SW480 (cell line): ENCODE results near the gene DEAF1.
"Not testable (repeated sequence)": the region's sequence is repeated elsewhere in the genome, so short reads cannot be mapped to it uniquely, and the experiment has no call there.

Experiments
- DNase-seq: peaks from one replicate; pipeline ENCODE4 v3.0.0-alpha.2; 2016; ENCODE audit warnings: low spot score

The DEAF1 gene

DNA sequence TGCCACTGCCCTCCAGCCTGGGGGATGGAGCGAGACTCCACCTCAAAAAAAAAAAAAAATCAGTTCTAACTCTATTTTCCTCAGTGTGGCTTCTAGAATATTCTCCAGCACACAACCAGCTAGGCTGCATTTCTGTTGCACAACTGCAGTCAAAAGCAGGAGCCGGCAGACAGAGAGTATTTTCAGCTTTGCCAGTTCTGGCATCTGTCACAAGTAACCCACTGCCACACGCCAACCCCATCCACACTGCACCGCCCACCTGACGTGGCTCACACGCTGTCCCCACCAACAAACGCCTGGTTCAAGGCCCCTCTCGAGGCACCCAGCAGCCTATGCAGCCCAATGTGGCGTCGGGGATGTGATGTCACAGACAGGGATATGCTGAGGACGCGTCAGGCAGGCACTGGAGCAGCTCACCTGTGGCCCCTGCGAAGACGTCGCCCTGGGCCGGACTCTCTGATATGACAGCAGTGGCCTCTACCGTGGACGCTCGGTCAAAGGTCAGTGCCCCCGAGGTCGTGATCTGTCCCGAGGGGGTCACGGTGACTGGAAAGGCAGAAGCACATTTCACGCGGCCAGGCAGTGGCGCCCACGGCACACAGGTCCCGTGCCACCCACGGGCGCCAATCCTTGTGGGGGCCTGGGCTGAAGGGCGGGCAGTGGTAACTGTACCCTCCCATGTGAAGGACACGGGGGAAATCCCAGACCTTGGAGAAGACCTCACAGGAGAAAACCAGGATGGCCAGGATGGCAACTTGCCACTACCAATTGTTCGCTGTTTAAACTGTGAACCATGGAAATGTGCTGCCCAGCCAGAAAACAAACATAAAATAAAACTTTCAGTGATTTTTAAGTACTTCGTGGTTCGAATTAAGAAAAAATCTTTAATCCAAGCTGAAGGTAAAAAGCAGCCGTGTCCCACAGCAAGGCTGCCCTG, 15.5 kb downstream of the DEAF1 start:
- no peak for DNase-seq

DNA sequence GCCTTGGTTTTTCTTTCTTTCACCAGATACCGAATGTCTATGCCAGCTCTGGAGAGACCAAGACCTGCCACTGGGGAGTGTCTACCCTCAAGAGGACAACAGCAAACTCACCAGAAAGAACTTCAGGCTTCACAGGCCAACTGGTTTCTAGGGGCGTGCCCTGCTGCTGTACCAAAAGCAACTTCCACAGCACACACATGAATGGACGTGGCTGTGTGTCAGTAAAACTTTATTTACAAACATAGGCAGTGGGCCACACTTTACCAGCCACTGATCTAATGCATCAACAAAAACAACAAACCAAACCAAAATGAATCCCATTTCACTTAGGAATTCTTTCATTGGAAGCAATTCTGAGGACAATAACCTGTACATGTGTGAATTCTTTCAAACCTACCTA, 16.7 kb downstream of the DEAF1 start:
- DNase-seq = no peak

GRCh38 chr11:674406-674805, 20.6 kb downstream of the DEAF1 start:
- no peak for DNase-seq

GRCh38 chr11:673866-674265, 21.2 kb downstream of the DEAF1 start:
- no peak for DNase-seq

- DNase-seq = no peak
Measured at GRCh38 chr11:665704-666281, 29.2 kb downstream of the DEAF1 start.

GRCh38 chr11:665062-665703, 29.8 kb downstream of the DEAF1 start:
- DNase-seq = no peak

DNA sequence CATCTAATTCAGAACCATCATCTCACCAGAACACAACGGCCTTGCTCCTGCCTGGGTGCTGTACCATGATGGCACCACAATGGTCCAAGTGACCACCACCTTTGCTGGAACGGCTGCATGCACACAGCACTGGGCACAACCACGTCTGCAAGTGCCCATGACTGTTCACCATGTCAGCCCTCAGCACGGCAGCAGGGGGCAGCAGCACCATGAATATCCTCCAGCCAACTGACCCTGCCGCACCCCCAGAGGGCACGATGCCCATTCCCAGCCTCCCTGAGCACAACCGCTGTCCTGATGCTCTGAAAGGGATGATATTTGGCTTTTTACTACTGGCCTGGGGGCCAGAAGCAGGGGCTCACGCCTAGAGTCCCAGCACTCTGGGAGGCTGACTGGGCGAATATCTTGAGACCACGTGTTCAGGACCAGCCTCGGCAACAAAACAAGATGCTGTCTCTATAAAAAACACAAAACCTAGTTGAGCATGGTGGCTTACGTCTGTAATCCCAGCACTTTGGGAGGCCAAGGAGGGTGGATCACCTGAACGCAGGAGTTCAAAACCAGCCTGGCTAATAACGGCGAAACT, 32.2 kb downstream of the DEAF1 start:
- peak; percentile 22 for DNase-seq

DNA sequence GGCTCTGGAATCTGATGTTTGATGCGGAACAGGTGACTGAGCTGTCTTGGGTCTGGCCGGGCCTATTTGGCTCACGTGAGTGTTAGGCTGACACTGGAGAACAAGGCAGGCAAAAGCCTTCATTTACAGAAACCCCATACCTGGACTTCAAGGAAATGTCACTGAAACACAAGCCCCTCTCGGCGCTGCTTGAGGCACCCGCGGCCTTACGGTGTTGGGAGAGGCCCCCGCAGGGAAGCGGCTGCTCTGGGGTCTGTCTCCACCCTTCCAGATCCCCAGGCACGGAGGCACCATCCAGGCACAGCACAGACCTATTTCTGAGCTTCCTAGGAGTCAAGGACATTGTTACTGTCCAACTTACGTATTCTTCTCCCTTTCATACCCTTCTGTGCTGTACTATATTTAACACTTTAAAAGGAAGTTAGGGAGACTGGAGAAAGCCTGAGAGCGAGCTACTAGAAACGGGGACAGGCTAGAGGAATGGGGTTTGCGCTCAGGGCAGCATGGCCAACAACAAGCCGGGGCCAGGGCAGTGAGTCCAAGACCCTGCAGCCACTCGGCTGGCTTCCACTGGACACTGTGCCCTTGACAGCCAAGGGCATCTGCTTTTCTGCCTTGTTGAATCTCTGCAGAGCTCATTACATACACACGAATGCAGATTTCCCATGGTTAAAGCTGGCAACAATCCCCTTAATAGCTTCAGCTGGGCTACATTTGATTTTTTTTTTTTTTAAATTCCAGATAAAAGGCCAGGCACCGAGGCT, 34.2 kb downstream of the DEAF1 start:
- no peak for DNase-seq

- DNase-seq = no peak
Measured at GRCh38 chr11:660281-660680, 34.7 kb downstream of the DEAF1 start.

GRCh38 chr11:659532-660085, 35.4 kb downstream of the DEAF1 start:
- no peak for DNase-seq

- no peak for DNase-seq
Measured at GRCh38 chr11:657691-658126, 37.3 kb downstream of the DEAF1 start.

- DNase-seq = no peak
Measured at GRCh38 chr11:656866-657265, 38.2 kb downstream of the DEAF1 start.

GRCh38 chr11:656426-656825, 38.6 kb downstream of the DEAF1 start:
- no peak for DNase-seq

DNA sequence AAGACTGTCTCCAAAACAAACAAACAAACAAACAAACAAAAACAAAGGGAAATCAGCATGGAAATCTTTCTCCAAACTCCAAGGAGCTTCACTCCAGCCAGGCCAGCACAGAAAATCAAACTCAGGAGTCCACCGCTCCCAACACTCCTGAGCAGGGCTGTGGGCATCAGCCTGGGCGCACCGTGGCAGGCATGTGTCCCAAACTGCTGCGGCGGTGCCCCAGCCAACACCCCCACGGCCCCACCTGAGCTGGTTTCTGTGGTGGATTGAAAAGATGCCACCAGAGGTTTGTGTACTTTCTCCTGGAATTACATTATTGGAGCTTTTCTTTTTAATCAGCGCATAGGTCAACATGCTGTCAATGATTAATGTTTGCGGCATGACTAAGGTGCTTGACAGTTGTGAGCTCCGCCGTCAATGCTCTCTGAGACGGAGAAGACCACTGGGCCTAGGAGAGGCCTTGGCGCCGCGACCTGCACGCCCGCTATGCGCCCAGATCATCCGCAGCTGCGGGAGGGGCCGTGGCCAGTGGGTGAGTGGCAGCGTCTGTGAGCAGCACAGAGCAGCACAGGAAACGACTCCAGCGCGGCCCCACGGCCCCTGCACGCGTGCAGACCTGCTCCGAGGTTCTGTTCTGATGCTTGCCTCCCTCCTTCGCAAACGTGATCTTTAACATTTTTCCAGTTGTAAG, 39.8 kb downstream of the DEAF1 start:
- DNase-seq = no peak

GRCh38 chr11:654444-654843, 40.6 kb downstream of the DEAF1 start:
- DNase-seq = not testable (repeated sequence)

- DNase-seq = no peak
Measured at GRCh38 chr11:653837-654236, 41.2 kb downstream of the DEAF1 start.

- DNase-seq = not testable (repeated sequence)
Measured at GRCh38 chr11:653136-653535, 41.9 kb downstream of the DEAF1 start.

GRCh38 chr11:650482-650881, 44.5 kb downstream of the DEAF1 start:
- DNase-seq = no peak

DNA sequence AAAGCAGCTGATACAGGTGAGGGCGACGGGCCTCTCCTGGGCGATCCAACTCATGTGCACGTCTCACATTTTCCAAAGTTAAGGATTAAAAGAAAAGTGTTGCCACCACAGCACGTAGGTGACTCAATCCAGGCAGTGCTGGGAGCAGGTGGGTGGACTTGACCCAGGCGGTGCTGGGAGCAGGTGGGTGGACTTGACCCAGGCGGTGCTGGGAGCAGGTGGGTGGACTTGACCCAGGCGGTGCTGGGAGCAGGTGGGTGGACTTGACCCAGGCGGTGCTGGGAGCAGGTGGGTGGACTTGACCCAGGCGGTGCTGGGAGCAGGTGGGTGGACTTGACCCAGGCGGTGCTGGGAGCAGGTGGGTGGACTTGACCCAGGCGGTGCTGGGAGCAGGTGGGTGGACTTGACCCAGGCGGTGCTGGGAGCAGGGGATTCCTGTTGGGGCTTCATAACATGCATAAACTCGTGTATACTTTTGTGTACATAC, 47.3 kb downstream of the DEAF1 start:
- not testable (repeated sequence) for DNase-seq

DNA sequence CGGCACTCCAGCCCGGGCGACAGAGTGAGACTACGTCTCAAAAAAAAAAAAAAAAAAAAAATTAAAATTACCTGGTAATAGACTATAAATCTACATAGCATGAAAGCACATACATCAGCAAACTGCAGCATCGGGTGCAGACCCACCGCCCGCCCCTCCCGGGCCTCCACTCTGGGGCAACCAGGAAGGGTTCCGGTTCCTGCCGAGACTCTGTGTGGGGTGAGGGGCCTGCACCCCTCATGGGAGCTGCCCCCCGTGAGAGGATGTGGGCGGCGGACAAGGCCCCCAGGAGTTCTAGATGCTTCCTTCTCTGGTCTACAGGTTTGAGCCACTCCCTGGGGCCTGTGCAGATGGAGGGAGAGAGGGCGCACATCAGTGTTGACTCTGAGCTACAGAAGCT, 48.8 kb downstream of the DEAF1 start:
- DNase-seq = no peak

- no peak for DNase-seq
Measured at GRCh38 chr11:645536-645935, 49.5 kb downstream of the DEAF1 start.
